Measurements from ENCODE around the gene HDAC4. TPM values are rescaled to one million over a fixed set of nuclear protein-coding genes. Genes with fewer than 3 reads are reported as not detected.

The HDAC4 gene
- total and polyA plus RNA-seq, 9 of the 15 experiments (the other 6 are each of a cell fraction or from before 2014, with no cell fraction given) = 0.11 to 20.2 (median 4.0) TPM

- TF ChIP-seq, protein P1, sequence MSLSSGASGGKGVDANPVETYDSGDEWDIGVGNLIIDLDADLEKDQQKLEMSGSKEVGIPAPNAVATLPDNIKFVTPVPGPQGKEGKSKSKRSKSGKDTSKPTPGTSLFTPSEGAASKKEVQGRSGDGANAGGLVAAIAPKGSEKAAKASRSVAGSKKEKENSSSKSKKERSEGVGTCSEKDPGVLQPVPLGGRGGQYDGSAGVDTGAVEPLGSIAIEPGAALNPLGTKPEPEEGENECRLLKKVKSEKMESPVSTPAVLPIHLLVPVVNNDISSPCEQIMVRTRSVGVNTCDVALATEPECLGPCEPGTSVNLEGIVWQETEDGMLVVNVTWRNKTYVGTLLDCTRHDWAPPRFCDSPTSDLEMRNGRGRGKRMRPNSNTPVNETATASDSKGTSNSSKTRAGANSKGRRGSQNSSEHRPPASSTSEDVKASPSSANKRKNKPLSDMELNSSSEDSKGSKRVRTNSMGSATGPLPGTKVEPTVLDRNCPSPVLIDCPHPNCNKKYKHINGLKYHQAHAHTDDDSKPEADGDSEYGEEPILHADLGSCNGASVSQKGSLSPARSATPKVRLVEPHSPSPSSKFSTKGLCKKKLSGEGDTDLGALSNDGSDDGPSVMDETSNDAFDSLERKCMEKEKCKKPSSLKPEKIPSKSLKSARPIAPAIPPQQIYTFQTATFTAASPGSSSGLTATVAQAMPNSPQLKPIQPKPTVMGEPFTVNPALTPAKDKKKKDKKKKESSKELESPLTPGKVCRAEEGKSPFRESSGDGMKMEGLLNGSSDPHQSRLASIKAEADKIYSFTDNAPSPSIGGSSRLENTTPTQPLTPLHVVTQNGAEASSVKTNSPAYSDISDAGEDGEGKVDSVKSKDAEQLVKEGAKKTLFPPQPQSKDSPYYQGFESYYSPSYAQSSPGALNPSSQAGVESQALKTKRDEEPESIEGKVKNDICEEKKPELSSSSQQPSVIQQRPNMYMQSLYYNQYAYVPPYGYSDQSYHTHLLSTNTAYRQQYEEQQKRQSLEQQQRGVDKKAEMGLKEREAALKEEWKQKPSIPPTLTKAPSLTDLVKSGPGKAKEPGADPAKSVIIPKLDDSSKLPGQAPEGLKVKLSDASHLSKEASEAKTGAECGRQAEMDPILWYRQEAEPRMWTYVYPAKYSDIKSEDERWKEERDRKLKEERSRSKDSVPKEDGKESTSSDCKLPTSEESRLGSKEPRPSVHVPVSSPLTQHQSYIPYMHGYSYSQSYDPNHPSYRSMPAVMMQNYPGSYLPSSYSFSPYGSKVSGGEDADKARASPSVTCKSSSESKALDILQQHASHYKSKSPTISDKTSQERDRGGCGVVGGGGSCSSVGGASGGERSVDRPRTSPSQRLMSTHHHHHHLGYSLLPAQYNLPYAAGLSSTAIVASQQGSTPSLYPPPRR (CRISPR knock-in tag; IDR thresholded peaks at IDR 0.05; ENCODE audit: borderline replicate concordance) = 0 out of 2 replicates have a peak, but pooled peaks have one; percentile 9
- TF ChIP-seq XRCC4 (IDR thresholded peaks at IDR 0.05; ENCODE audit: extremely low read depth, insufficient read depth, insufficient read length) (no peak), BACH1 (tag; IDR thresholded peaks at IDR 0.05) (no peak), ZNF717 (CRISPR knock-in tag; IDR thresholded peaks at IDR 0.05) (no peak), FIP1L1 (IDR thresholded peaks at IDR 0.05; ENCODE audit: low read depth, low read length, poor library complexity, severe bottlenecking) (peak; percentile 62), SIN3B (IDR thresholded peaks at IDR 0.05; ENCODE audit: low read depth) (peak; percentile 94), ZFX (CRISPR knock-in tag; IDR thresholded peaks at IDR 0.05) (peak; percentile 99), ZNF639 (CRISPR knock-in tag; conservative IDR thresholded peaks at IDR 0.05 in 1 of 2, IDR thresholded peaks at IDR 0.05 in 1 of 2) (no peak), NCOA2 (IDR thresholded peaks at IDR 0.05; ENCODE audit: partially characterized antibody in 2 of 2) (no peak), TEAD1 (CRISPR knock-in tag; IDR thresholded peaks at IDR 0.05) (peak in 1 of 2 experiments; percentile 83; a peak in 2 of 4 replicates), HOXB6 (CRISPR knock-in tag; IDR thresholded peaks at IDR 0.05; ENCODE audit: borderline replicate concordance) (no peak), CTCF (IDR thresholded peaks at IDR 0.05 in 2 of 3, conservative IDR thresholded peaks at IDR 0.05 in 1 of 3; ENCODE audit: insufficient read depth in 2 of 3, low read depth in 1 of 3, low read length in 3 of 3) (no peak), ESRRA (IDR thresholded peaks at IDR 0.05; ENCODE audit: borderline replicate concordance, low read depth) (peak; percentile 39; the same call in 1 of the 2 replicates), MAZ (CRISPR knock-in tag; conservative IDR thresholded peaks at IDR 0.05 in 1 of 2, IDR thresholded peaks at IDR 0.05 in 1 of 2) (peak; percentile 63 to 82), ZNF830 (CRISPR knock-in tag; IDR thresholded peaks at IDR 0.05) (no peak)
- TF ChIP-seq, protein P2, sequence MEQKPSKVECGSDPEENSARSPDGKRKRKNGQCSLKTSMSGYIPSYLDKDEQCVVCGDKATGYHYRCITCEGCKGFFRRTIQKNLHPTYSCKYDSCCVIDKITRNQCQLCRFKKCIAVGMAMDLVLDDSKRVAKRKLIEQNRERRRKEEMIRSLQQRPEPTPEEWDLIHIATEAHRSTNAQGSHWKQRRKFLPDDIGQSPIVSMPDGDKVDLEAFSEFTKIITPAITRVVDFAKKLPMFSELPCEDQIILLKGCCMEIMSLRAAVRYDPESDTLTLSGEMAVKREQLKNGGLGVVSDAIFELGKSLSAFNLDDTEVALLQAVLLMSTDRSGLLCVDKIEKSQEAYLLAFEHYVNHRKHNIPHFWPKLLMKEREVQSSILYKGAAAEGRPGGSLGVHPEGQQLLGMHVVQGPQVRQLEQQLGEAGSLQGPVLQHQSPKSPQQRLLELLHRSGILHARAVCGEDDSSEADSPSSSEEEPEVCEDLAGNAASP (IDR thresholded peaks at IDR 0.05) = no peak
These were observed 454 bp upstream of the HDAC4 start (continued) for GRCh38 chr2:239401067-239401880.
